Testis (tissue), 3 donors: Measurements from ENCODE around the gene FHL2. TPM values are rescaled to one million over a fixed set of nuclear protein-coding genes. Genes with fewer than 3 reads are reported as not detected.

Source experiments
- DNase-seq: peaks from one replicate; pipeline ENCODE4 v3.0.0-alpha.2; 2019
- H3K27ac ChIP-seq, 2 donors: fragments of 200-600 bp; sonication (generic); one replicate each; pipeline ENCODE4 v1.5.1; 2019
- H3K27me3 ChIP-seq: fragments of 200-600 bp; sonication (generic); one replicate; pipeline ENCODE4 v1.5.1; 2019
- H3K36me3 ChIP-seq: fragments of 200-600 bp; sonication (generic); one replicate; pipeline ENCODE4 v1.5.1; 2017; ENCODE audit warnings: low read depth; ENCODE audit errors: missing control alignments
- H3K4me1 ChIP-seq: fragments of 200-600 bp; sonication (generic); one replicate; pipeline ENCODE4 v1.5.1; 2019
- H3K4me3 ChIP-seq, 2 donors: fragments of 200-600 bp; sonication (generic); one replicate each; pipeline ENCODE4 v1.5.1; 2017 to 2019
- H3K9me3 ChIP-seq: fragments of 200-600 bp; sonication (generic); one replicate; pipeline ENCODE4 v1.5.1; 2017
- CTCF ChIP-seq, 3 experiments: fragments of 450-650 bp in 2 of 3; fragments of 200-600 bp in 1 of 3; sonication (generic) in 1 of 3; IDR thresholded peaks; one replicate each; pipeline ENCODE4 v1.5.1; 2016 to 2019; ENCODE audit warnings: antibody characterized with exemption in 3 of 3, mild to moderate bottlenecking in 2 of 3, moderate library complexity in 1 of 3
- POLR2A ChIP-seq: fragments of 450-650 bp; IDR thresholded peaks from one replicate; pipeline ENCODE4 v1.6.1; 2017; ENCODE audit warnings: antibody characterized with exemption, mild to moderate bottlenecking, moderate library complexity
- WGBS, 2 donors: methylation state at CpG; one replicate each; pipeline ENCODE4 v1.1.5; 2018; 5-methylcytosine and 5-hydroxymethylcytosine counted together
- intact Hi-C: fragments of 100-400 bp; cut with DNase I; formaldehyde crosslinking; loops from one replicate; pipeline ENCODE4 v1.15.1; 2023; ENCODE audit warnings: low total_unique reads
- polyA plus RNA-seq: library from polyadenylated mRNA; stranded (reverse); fragments of 350-450 nt; fragmentation: Illumina TruSeq; extraction: RNeasy Lipid Tissue Mini Kit (QIAGEN cat#74804); gene quantifications from one replicate; pipeline ENCODE4 v1.2.3, GENCODE V29; 2014; ENCODE audit warnings: low read depth, low replicate concordance; ENCODE audit not compliant: insufficient read depth
- total RNA-seq, 2 donors: library from RNA; depleted of rRNA; stranded (reverse); fragments of >200 nt; gene quantifications; one replicate each; pipeline ENCODE4 v1.2.3, GENCODE V29; 2016

Gene FHL2
- total and polyA plus RNA-seq, 3 donors from 2014 or later: 76.9 to 154 (median 99.3) TPM

- no peaks in the 10 kb centered on the region for H3K4me1 ChIP-seq
- intact Hi-C loops: no loop called here
Measured at GRCh38 chr2:105445498-105445897, 46.6 kb upstream of the FHL2 start.

GRCh38 chr2:105443617-105444598 lies 45.1 kb upstream of the FHL2 start:
- no peak for TF ChIP-seq CTCF (IDR thresholded peaks at IDR 0.05)
- TF ChIP-seq POLR2A: no peak
- 89% methylated on average over 10 of the region's 10 CpGs for WGBS, 2 donors
- Histone ChIP-seq H3K9me3 (no peaks in the 10 kb centered on the region), H3K4me1 (peaks cover 4% of the 10 kb centered on the region), H3K4me3 (no peak overlapping the region), H3K27me3 (no peaks in the 10 kb centered on the region), H3K27ac (no peak overlapping the region), H3K36me3 (no peaks in the 10 kb centered on the region)
- intact Hi-C loops: no loop called here
- no peak for DNase-seq

More at GRCh38 chr2:105445498-105445897, 46.6 kb upstream of the FHL2 start:
- Histone ChIP-seq H3K36me3 (no peaks in the 10 kb centered on the region), H3K4me3 (no peak overlapping the region), H3K9me3 (no peaks in the 10 kb centered on the region), H3K27ac (no peak overlapping the region), H3K27me3 (no peaks in the 10 kb centered on the region)
- TF ChIP-seq POLR2A: no peak
- TF ChIP-seq CTCF (IDR thresholded peaks at IDR 0.05): no peak
- no peak for DNase-seq
- whole genome bisulfite sequencing, 2 donors: 83 to 92% methylated on average over 5 of the region's 5 CpGs

DNA sequence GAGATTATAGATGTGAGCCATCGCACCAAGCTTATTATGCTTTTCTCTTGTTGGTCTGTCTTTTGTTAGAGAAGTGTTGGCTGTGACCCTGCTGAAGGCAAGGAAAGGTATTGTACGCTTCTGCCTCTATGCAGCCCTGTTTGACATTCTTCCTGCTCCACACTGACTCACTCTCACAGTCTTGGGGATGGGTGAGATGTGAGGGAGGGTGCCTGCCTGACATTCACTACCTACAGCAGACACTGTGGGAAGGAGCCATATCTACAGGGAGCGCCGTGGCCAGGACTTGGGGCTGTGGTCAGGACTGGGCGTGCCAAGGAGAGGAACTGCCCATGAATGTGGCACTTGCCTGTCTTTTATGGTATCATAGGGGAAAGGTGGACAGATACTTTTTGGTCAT lies 43.9 kb upstream of the FHL2 start:
- Histone ChIP-seq H3K27ac (no peak overlapping the region), H3K4me3 (no peak overlapping the region), H3K4me1 (peaks cover 15% of the 10 kb centered on the region), H3K36me3 (no peaks in the 10 kb centered on the region), H3K9me3 (no peaks in the 10 kb centered on the region), H3K27me3 (no peaks in the 10 kb centered on the region)
- TF ChIP-seq CTCF (IDR thresholded peaks at IDR 0.05) (no peak), POLR2A (no peak)
- no peak for DNase-seq
- WGBS, 2 donors: 95 to 97% methylated on average over 5 of the region's 5 CpGs
- intact Hi-C loops: no loop called here

DNA sequence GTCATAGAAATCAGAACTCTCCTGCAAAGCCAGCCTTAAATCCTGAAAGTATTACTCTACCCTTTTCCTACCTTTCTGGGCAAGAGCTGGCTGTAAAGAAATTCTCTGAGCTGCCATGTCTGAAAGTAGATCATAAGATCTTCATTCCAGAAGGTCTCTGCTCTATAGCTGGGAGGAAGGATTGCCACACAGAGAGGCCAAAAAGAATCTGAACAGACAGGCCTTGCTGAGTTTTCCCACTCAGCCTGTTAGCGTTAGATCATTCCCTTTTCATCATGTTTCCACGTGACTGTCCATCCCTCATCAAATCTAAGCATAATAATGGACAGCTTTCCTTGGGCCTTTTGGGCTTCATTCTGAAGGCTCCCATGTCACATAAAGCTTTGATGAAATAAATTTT lies 43.2 kb upstream of the FHL2 start:
- H3K27ac ChIP-seq: no peak overlapping the region
- TF ChIP-seq CTCF (IDR thresholded peaks at IDR 0.05): no peak
- TF ChIP-seq POLR2A: no peak
- H3K36me3 ChIP-seq: no peaks in the 10 kb centered on the region
- intact Hi-C loops: no loop called here
- no peaks in the 10 kb centered on the region for H3K9me3 ChIP-seq
- H3K4me3 ChIP-seq: no peak overlapping the region
- peaks cover 15% of the 10 kb centered on the region for H3K4me1 ChIP-seq
- no peak for DNase-seq
- no peaks in the 10 kb centered on the region for H3K27me3 ChIP-seq
- 94 to 100% methylated on average over 2 of the region's 2 CpGs for WGBS, 2 donors
